HepG2 (cell line): ENCODE results near the gene SDC3. TPM values are rescaled to one million over a fixed set of nuclear protein-coding genes. Genes with fewer than 3 reads are reported as not detected.

Experiments used
- ATAC-seq: fragments of 200-7000 bp; cut with Tn5 transposase; 3 replicates; pipeline ENCODE4 v1.9.1; 2020; ENCODE audit warnings: mild to moderate bottlenecking, moderate library complexity
- BruUV-seq: library from RNA; stranded (reverse); fragments of 400-500 nt; replicated peaks from 2 replicates; lab custom pipeline; 2021; lab: Mats Ljungman, UMichigan
- CTCF ChIA-PET: fragments of 300-600 bp; formaldehyde crosslinking; extraction: SDS; loops from one replicate; lab custom pipeline; 2021; ENCODE audit warnings: low total read pairs, inconsistent platforms, low intra/inter-chr PET ratio; lab: Yijun Ruan, JAX
- POLR2A ChIA-PET: fragments of 350-600 bp; sonication (Branson Sonifier 250); formaldehyde crosslinking; loops from one replicate; lab custom pipeline; 2020; ENCODE audit warnings: antibody characterized with exemption, inconsistent platforms; lab: Yijun Ruan, JAX
- DNase-seq: peaks from one replicate; pipeline ENCODE4 v3.0.0-alpha.2; 2015; ENCODE audit warnings: low spot score
- FAIRE-seq: peaks from 3 replicates; lab custom pipeline; 2011; peaks lifted over from hg19 to GRCh38; lab: Jason Lieb, UNC
- H2AFZ ChIP-seq: one replicate; pipeline ENCODE4 v1.6.1; 2011; ENCODE audit warnings: low read length, inconsistent platforms
- H3K27ac ChIP-seq: fragments of 300-600 bp; 3 replicates; pipeline ENCODE4 v1.8.0; 2011; ENCODE audit warnings: mixed run types, mild to moderate bottlenecking, mixed read lengths, low read length, inconsistent platforms; ENCODE audit not compliant: insufficient read depth; ENCODE audit errors: extremely low read length
- H3K27me3 ChIP-seq, 2 experiments: fragments of 200-600 bp in 1 of 2; 2 replicates in 1 of 2; 3 replicates in 1 of 2; pipeline versions ENCODE4 v1.6.0 to v1.8.0; 2011; ENCODE audit warnings: low read length in 2 of 2, mild to moderate bottlenecking in 2 of 2, moderate library complexity in 2 of 2, inconsistent platforms in 1 of 2; ENCODE audit not compliant: insufficient read depth in 2 of 2, control insufficient read depth in 1 of 2
- H3K36me3 ChIP-seq, 2 experiments: fragments of 200-600 bp in 1 of 2; replicated peaks in 1 of 2; 2 replicates in 1 of 2; 3 replicates in 1 of 2; pipeline versions ENCODE4 v1.5.1 to v1.8.0; 2011; ENCODE audit warnings: low read length in 2 of 2, inconsistent platforms in 1 of 2; ENCODE audit not compliant: insufficient read depth in 2 of 2, control insufficient read depth in 1 of 2
- H3K4me1 ChIP-seq: 2 replicates; pipeline ENCODE4 v1.5.1; 2012; ENCODE audit warnings: low read length, inconsistent platforms; ENCODE audit not compliant: insufficient read depth
- H3K4me2 ChIP-seq: 2 replicates; pipeline ENCODE4 v1.6.0; 2011; ENCODE audit warnings: low read depth, low read length, inconsistent platforms
- H3K4me3 ChIP-seq, 3 experiments: fragments of 200-600 bp in 1 of 3; sonication (generic), shearing (Covaris generic) in 1 of 3; replicated peaks in 1 of 3; 2 replicates each; pipeline ENCODE4 v1.5.1; 2011 to 2016; ENCODE audit warnings: low read length in 3 of 3, inconsistent platforms in 2 of 3, low read depth in 2 of 3, mild to moderate bottlenecking in 2 of 3, control low read depth in 1 of 3, mixed read lengths in 1 of 3; ENCODE audit not compliant: insufficient read depth in 1 of 3
- H3K79me2 ChIP-seq: one replicate; pipeline ENCODE4 v1.6.1; 2011; ENCODE audit warnings: low read length, inconsistent platforms; ENCODE audit not compliant: insufficient read depth
- H3K9ac ChIP-seq: 2 replicates; pipeline ENCODE4 v1.6.0; 2011; ENCODE audit warnings: mild to moderate bottlenecking, low read depth, low read length, inconsistent platforms; ENCODE audit not compliant: insufficient read depth
- H3K9me3 ChIP-seq: 2 replicates; pipeline ENCODE4 v1.5.1; 2012; ENCODE audit warnings: mild to moderate bottlenecking, low read length
- H4K20me1 ChIP-seq: 2 replicates; pipeline ENCODE4 v1.6.0; 2011; ENCODE audit warnings: inconsistent platforms, mild to moderate bottlenecking, low read length, moderate library complexity; ENCODE audit not compliant: insufficient read depth
- TRAFD1 ChIP-seq: sonication (generic); formaldehyde crosslinking; IDR thresholded peaks from 2 replicates; pipeline ENCODE4 v1.5.1; 2020; ENCODE audit warnings: missing genetic modification reagents, mild to moderate bottlenecking, borderline replicate concordance
- ZNF331 ChIP-seq: sonication (generic); formaldehyde crosslinking; IDR thresholded peaks from 2 replicates; pipeline ENCODE4 v1.4.0; 2020; ENCODE audit warnings: missing genetic modification reagents
- ZNF768 ChIP-seq: sonication (generic); formaldehyde crosslinking; IDR thresholded peaks from 2 replicates; pipeline ENCODE4 v1.4.0; 2020; ENCODE audit warnings: missing genetic modification reagents
- WGBS: methylation state at CpG from one replicate; pipeline ENCODE4 v1.1.6; 2017; ENCODE audit warnings: low lambda C conversion rate; 5-methylcytosine and 5-hydroxymethylcytosine counted together
- in situ Hi-C: cut with HindIII; loops from 2 replicates; pipeline ENCODE4 v1.10.0; 2017; ENCODE audit warnings: low pct_unique_long_range_greater_than_20kb; ENCODE audit not compliant: extremely low pct_ligation_motif_present
- intact Hi-C: fragments of 100-400 bp; cut with micrococcal nuclease; formaldehyde crosslinking; loops from one replicate; pipeline ENCODE4 v1.10.0; 2022; ENCODE audit not compliant: unreplicated experiment
- polyA plus RNA-seq, 8 experiments: library from polyadenylated mRNA; depleted of rRNA in 3 of 8; stranded (reverse) in 7 of 8; unstranded in 1 of 8; fragments of >200 nt; fragmentation: Illumina TruSeq in 4 of 8; extraction: Trizol in 4 of 8; gene quantifications; 2 replicates each; pipeline versions ENCODE4 v1.2.1 to v1.2.3, GENCODE V29; 2011 to 2016; ENCODE audit warnings: low read depth in 4 of 8, missing spikeins in 1 of 8, mixed read lengths in 1 of 8; ENCODE audit not compliant: insufficient read depth in 1 of 8
- total RNA-seq, 5 experiments: library from RNA; depleted of rRNA; stranded (reverse); fragments of >200 nt; fragmentation: Illumina TruSeq; extraction: Trizol; gene quantifications; 2 replicates each; pipeline ENCODE4 v1.2.3, GENCODE V29; 2016; ENCODE audit warnings: low read depth in 1 of 5
- TF ChIP-seq, protein P1 (sequence below): IDR thresholded peaks from 2 replicates; pipeline ENCODE4 v1.6.1; 2016; ENCODE audit warnings: low read depth, missing genetic modification reagents, missing compliant biosample characterization

The SDC3 gene
- total and polyA plus RNA-seq, 2 of the 13 experiments (the other 11 are each of a cell fraction or from before 2014, with no cell fraction given) = 0.49 to 0.84 TPM

GRCh38 chr1:30890502-30891226 is 17.9 kb downstream of the SDC3 start:
- POLR2A ChIA-PET = no interaction called here

More at GRCh38 chr1:30890502-30891226, 17.9 kb downstream of the SDC3 start:
- no peak for DNase-seq
- CTCF ChIA-PET = no interaction called here
- Histone ChIP-seq H3K79me2 (no peaks in the 10 kb centered on the region), H3K9ac (no peak overlapping the region), H4K20me1 (no peaks in the 10 kb centered on the region), H2AFZ (no peak overlapping the region), H3K27ac (no peak overlapping the region), H3K4me2 (no peak overlapping the region), H3K4me1 (peaks cover 27% of the 10 kb centered on the region), H3K27me3 (peaks cover 0 to 2% of the 10 kb centered on the region in 2 experiments; a peak in 2 of 5 replicates), H3K9me3 (no peaks in the 10 kb centered on the region), H3K4me3 (no peak overlapping the region), H3K36me3 (no peaks in the 10 kb centered on the region)
- WGBS = 23% methylated on average over 3 of the region's 10 CpGs
- FAIRE-seq = no peak
- intact Hi-C loops (no loop called here), in situ Hi-C loops (no loop called here)
- TF ChIP-seq, protein P1, sequence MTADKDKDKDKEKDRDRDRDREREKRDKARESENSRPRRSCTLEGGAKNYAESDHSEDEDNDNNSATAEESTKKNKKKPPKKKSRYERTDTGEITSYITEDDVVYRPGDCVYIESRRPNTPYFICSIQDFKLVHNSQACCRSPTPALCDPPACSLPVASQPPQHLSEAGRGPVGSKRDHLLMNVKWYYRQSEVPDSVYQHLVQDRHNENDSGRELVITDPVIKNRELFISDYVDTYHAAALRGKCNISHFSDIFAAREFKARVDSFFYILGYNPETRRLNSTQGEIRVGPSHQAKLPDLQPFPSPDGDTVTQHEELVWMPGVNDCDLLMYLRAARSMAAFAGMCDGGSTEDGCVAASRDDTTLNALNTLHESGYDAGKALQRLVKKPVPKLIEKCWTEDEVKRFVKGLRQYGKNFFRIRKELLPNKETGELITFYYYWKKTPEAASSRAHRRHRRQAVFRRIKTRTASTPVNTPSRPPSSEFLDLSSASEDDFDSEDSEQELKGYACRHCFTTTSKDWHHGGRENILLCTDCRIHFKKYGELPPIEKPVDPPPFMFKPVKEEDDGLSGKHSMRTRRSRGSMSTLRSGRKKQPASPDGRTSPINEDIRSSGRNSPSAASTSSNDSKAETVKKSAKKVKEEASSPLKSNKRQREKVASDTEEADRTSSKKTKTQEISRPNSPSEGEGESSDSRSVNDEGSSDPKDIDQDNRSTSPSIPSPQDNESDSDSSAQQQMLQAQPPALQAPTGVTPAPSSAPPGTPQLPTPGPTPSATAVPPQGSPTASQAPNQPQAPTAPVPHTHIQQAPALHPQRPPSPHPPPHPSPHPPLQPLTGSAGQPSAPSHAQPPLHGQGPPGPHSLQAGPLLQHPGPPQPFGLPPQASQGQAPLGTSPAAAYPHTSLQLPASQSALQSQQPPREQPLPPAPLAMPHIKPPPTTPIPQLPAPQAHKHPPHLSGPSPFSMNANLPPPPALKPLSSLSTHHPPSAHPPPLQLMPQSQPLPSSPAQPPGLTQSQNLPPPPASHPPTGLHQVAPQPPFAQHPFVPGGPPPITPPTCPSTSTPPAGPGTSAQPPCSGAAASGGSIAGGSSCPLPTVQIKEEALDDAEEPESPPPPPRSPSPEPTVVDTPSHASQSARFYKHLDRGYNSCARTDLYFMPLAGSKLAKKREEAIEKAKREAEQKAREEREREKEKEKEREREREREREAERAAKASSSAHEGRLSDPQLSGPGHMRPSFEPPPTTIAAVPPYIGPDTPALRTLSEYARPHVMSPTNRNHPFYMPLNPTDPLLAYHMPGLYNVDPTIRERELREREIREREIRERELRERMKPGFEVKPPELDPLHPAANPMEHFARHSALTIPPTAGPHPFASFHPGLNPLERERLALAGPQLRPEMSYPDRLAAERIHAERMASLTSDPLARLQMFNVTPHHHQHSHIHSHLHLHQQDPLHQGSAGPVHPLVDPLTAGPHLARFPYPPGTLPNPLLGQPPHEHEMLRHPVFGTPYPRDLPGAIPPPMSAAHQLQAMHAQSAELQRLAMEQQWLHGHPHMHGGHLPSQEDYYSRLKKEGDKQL (CRISPR knock-in tag) = no peak
- peak; percentile 72; the same call in 1 of the 2 replicates for TF ChIP-seq ZNF331
- no peak for TF ChIP-seq TRAFD1
- peak; percentile 87 for TF ChIP-seq ZNF768 (CRISPR knock-in tag)
- no TSS peak for BruUV-seq
- ATAC-seq = no peak
